Measurements from ENCODE around the gene ZNHIT1.

Gene ZNHIT1

DNA sequence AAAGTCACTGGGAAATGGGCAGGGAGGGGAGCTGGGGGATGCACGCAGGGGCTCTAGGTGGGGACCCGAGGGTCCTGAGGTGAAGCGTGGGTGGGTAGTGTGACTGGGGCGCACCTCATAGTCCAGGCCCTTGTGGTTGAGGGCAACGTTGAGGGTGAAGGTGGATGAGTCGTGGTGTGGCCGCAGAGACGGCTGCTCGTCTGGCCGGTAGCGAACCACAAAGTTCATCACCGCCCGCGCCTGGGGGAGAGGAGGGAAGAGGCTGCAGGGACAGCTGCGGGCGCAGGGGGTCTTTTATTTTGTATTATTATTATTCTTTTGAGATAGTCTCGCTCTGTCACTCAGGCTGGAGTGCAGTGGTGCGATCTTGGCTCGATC is 11.3 kb upstream of the ZNHIT1 start:
- POLR2A ChIA-PET (ENCODE audit: low non-redundant PET), result no interaction called here
- H3K27ac ChIP-seq, result peak overlapping the region; percentile 53; the same call in 1 of the 2 replicates
- DNase-seq (ENCODE audit: low spot score), result no peak
- CTCF ChIA-PET, result no interaction called here
- TF ChIP-seq, protein P1, sequence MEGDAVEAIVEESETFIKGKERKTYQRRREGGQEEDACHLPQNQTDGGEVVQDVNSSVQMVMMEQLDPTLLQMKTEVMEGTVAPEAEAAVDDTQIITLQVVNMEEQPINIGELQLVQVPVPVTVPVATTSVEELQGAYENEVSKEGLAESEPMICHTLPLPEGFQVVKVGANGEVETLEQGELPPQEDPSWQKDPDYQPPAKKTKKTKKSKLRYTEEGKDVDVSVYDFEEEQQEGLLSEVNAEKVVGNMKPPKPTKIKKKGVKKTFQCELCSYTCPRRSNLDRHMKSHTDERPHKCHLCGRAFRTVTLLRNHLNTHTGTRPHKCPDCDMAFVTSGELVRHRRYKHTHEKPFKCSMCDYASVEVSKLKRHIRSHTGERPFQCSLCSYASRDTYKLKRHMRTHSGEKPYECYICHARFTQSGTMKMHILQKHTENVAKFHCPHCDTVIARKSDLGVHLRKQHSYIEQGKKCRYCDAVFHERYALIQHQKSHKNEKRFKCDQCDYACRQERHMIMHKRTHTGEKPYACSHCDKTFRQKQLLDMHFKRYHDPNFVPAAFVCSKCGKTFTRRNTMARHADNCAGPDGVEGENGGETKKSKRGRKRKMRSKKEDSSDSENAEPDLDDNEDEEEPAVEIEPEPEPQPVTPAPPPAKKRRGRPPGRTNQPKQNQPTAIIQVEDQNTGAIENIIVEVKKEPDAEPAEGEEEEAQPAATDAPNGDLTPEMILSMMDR (conservative IDR thresholded peaks at IDR 0.05; ENCODE audit: low read depth), result no peak

DNA sequence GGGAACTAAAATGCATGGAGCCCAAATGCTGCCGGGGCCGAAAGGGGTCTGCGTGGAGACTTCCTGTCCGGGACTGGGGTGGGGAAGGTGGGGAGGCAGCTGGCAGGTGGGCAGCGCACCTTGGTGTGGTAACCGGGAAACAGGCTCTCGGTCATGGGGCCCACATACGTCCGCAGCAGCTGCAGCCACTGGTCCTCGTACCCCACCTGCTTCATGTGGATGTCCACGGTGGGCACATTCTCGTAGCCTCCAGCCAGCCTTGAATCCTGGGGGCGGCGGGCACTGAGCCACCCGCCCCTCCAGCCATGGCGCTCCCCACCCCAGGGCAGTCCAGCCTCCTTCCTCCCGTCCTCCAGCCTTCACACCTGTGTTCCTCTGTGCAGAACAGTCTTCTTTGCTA is 10.5 kb upstream of the ZNHIT1 start:
- peak overlapping the region; percentile 53 for H3K27ac ChIP-seq
- TF ChIP-seq, protein P1 (conservative IDR thresholded peaks at IDR 0.05; ENCODE audit: low read depth), result no peak
- DNase-seq (ENCODE audit: low spot score), result no peak
- ChIA-PET POLR2A (ENCODE audit: low non-redundant PET) (no interaction called here), CTCF (no interaction called here)

DNA sequence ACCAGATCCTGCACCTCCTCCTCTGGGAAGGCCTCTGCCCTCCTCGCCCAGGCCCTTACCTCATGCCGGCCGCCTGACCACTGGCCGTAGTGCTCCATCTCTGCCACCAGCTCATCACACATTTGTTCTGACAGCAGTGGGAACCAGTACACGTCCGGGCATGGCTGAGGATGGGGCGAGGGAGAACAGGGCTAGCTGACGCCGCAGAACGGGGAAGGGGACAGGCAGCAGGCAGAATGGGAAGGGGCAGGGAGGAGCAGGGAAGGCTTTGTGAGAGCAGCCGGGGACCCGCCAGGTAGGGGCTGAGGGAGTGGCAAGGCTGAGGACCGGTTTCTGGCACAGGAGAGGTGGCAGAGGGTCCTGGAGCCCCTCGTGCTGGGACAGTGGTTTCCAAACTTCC is 9.2 kb upstream of the ZNHIT1 start:
- H3K27ac ChIP-seq, result peak overlapping the region; percentile 53
- CTCF ChIA-PET, result no interaction called here
- DNase-seq (ENCODE audit: low spot score), result no peak
- TF ChIP-seq, protein P1 (conservative IDR thresholded peaks at IDR 0.05; ENCODE audit: low read depth), result no peak
- POLR2A ChIA-PET (ENCODE audit: low non-redundant PET), result no interaction called here

DNA sequence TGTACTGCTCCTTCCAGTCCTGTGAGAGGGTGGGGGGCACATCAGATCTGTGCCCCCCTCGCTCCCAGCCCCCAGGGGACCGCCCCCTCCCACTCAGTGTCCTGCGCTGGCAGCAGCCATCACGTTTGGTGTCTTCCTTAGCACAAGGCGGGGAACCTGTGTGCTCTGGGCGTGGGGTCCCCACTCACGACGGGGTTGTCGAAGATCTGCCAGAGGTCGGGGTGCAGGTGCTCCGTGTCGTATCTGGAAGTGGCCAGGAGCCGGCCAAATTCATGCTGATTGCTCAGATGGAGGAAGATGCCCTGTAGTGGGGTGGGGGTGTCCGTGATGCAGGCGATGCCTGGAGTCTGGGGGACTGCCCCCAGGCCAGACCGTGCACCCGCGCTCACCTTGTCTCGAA is 7.8 kb upstream of the ZNHIT1 start:
- DNase-seq (ENCODE audit: low spot score), result no peak
- H3K27ac ChIP-seq, result peak overlapping the region; percentile 53; the same call in 1 of the 2 replicates
- TF ChIP-seq, protein P1 (conservative IDR thresholded peaks at IDR 0.05; ENCODE audit: low read depth), result no peak
- ChIA-PET CTCF (no interaction called here), POLR2A (ENCODE audit: low non-redundant PET) (no interaction called here)

DNA sequence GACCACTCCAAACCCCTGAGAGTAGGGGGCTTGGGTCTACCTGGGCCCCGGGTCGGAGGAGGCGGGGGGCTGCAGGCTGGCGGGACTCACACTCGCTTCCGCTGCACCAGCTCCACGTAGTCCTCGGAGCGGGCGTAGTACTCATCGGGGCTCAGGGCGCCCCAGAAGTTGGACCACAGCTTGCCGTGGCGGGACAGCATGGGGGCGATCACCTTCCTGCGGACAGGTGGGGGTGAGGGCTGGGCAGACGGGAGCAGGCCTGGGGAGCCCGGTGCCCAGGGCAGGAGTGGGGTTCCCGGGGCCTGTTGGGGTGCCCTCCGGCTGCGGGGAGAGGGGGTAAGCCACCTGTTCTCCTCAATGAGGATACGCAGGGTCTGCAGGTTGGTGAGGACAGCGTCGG is 6.5 kb upstream of the ZNHIT1 start:
- TF ChIP-seq, protein P1 (conservative IDR thresholded peaks at IDR 0.05; ENCODE audit: low read depth), result no peak
- POLR2A ChIA-PET (ENCODE audit: low non-redundant PET), result no interaction called here
- no peak overlapping the region for H3K27ac ChIP-seq
- CTCF ChIA-PET, result interaction anchor here (0.6 kb wide), 1 partner anchor 19 kb away, joined by 3 read pairs; no protein-coding TSS in a partner anchor
- no peak for DNase-seq (ENCODE audit: low spot score)

DNA sequence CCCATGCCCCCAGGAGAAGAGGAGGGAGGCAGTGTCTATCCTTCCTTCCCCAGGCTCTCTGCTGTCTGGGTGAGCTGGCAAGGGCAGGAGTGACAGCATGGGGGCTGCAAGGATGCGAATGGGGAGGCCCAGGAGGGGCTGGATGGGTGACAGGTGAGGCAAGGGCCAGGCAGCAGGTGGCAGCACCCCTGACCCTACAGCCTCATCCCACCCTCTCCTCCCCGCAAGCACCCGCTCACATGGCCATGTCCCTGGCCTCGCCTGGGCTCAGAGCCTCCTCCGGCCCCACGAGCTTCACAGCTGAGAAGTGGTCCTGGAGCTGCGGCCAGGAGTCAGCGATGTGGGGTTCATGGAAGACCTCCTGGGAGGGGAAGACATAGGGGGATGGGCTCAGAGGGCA is 6.0 kb upstream of the ZNHIT1 start:
- POLR2A ChIA-PET (ENCODE audit: low non-redundant PET), result no interaction called here
- CTCF ChIA-PET, result no interaction called here

More for the DNA sequence above, 6.0 kb upstream of the ZNHIT1 start:
- TF ChIP-seq, protein P1 (conservative IDR thresholded peaks at IDR 0.05; ENCODE audit: low read depth), result no peak
- no peak for DNase-seq (ENCODE audit: low spot score)
- no peak overlapping the region for H3K27ac ChIP-seq

All from RWPE1 (cell line).